ENCODE data around the gene SLC25A4. TPM values are rescaled to one million over a fixed set of nuclear protein-coding genes. Genes with fewer than 3 reads are reported as not detected.

Gene SLC25A4
- polyA plus RNA-seq, 1 donor (not counting 4 experiments of a cell fraction or from before 2014, with no cell fraction given): 13.2 TPM

DNA sequence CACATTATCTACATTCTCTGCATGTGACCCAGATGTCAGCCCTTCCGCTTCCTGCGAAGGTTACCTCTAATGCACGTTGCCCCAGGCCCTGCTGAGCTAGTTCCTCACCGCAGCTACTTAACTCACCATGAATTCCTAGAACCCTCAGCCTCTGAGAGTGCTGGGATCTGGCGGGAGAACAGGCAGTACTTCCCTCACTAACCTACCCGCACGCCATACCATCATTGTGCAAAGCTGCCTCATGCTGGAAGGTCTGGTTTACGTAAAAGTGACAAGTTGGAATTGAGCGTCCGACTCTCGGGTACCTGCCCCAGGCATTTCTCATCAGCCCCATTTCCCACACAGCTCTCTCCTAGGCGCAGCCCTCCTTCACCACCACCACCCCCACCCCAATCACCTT is 6.3 kb downstream of the SLC25A4 start:
- Histone ChIP-seq H3K4me1 (ENCODE audit: control insufficient read depth, extremely low read depth, insufficient read depth, low read length) (no peaks in the 10 kb centered on the region), H3K27ac (ENCODE audit: control insufficient read depth, insufficient read depth, low read length) (no peak overlapping the region), H3K79me2 (ENCODE audit: control insufficient read depth, insufficient read depth, low read length) (no peaks in the 10 kb centered on the region), H3K9me3 (ENCODE audit: control insufficient read depth, low read depth, low read length) (no peaks in the 10 kb centered on the region), H3K27me3 (ENCODE audit: control insufficient read depth, extremely low read depth, insufficient read depth, low read length) (no peaks in the 10 kb centered on the region), H2AFZ (ENCODE audit: control insufficient read depth, low read length) (no peak overlapping the region), H3K4me3 (ENCODE audit: control insufficient read depth in 2 of 3, extremely low read depth in 1 of 3, insufficient read depth in 2 of 3, low read depth in 1 of 3, low read length in 3 of 3) (no peak overlapping the region), H3K4me2 (ENCODE audit: control insufficient read depth, extremely low read depth, insufficient read depth, low read depth, low read length) (no peak overlapping the region), H3K9me1 (ENCODE audit: control insufficient read depth, extremely low read depth, insufficient read depth, low read length) (no peaks in the 10 kb centered on the region), H3K36me3 (ENCODE audit: control insufficient read depth in 2 of 2, extremely low read depth in 1 of 2, insufficient read depth in 2 of 2, low read length in 2 of 2) (peaks cover 0 to 6% of the 10 kb centered on the region in 2 experiments), H3K9ac (ENCODE audit: control insufficient read depth, extremely low read depth, insufficient read depth, low read length) (no peak overlapping the region), H4K20me1 (ENCODE audit: control insufficient read depth, extremely low read depth, insufficient read depth, low read length) (no peaks in the 10 kb centered on the region)
- dilution Hi-C loops (cut with MboI; ENCODE audit: extremely low pct_ligation_motif_present, low sequenced_read_pairs): no loop called here
- TF ChIP-seq EZH2 (IDR thresholded peaks at IDR 0.05; ENCODE audit: low read length) (no peak), CTCF (optimal IDR thresholded peaks at IDR 0.05 in 1 of 3, IDR thresholded peaks at IDR 0.05 in 1 of 3, conservative IDR thresholded peaks at IDR 0.05 in 1 of 3; ENCODE audit: extremely low read depth in 1 of 3, insufficient read depth in 2 of 3, low read length in 3 of 3) (no peak)
- DNase-seq (ENCODE audit: low read depth, low spot score) (no peak), FAIRE-seq (no peak)

- no peak for TF ChIP-seq CTCF (optimal IDR thresholded peaks at IDR 0.05 in 1 of 3, IDR thresholded peaks at IDR 0.05 in 1 of 3, conservative IDR thresholded peaks at IDR 0.05 in 1 of 3; ENCODE audit: extremely low read depth in 1 of 3, insufficient read depth in 2 of 3, low read length in 3 of 3)
- TF ChIP-seq EZH2 (IDR thresholded peaks at IDR 0.05; ENCODE audit: low read length): no peak
- Histone ChIP-seq H3K9me1 (ENCODE audit: control insufficient read depth, extremely low read depth, insufficient read depth, low read length) (no peaks in the 10 kb centered on the region), H3K9me3 (ENCODE audit: control insufficient read depth, low read depth, low read length) (no peaks in the 10 kb centered on the region), H4K20me1 (ENCODE audit: control insufficient read depth, extremely low read depth, insufficient read depth, low read length) (no peaks in the 10 kb centered on the region), H3K27me3 (ENCODE audit: control insufficient read depth, extremely low read depth, insufficient read depth, low read length) (no peaks in the 10 kb centered on the region), H2AFZ (ENCODE audit: control insufficient read depth, low read length) (no peak overlapping the region), H3K79me2 (ENCODE audit: control insufficient read depth, insufficient read depth, low read length) (no peaks in the 10 kb centered on the region), H3K36me3 (ENCODE audit: control insufficient read depth in 2 of 2, extremely low read depth in 1 of 2, insufficient read depth in 2 of 2, low read length in 2 of 2) (peaks cover 0 to 6% of the 10 kb centered on the region in 2 experiments), H3K9ac (ENCODE audit: control insufficient read depth, extremely low read depth, insufficient read depth, low read length) (no peak overlapping the region), H3K27ac (ENCODE audit: control insufficient read depth, insufficient read depth, low read length) (no peak overlapping the region), H3K4me2 (ENCODE audit: control insufficient read depth, extremely low read depth, insufficient read depth, low read depth, low read length) (no peak overlapping the region), H3K4me1 (ENCODE audit: control insufficient read depth, extremely low read depth, insufficient read depth, low read length) (no peaks in the 10 kb centered on the region), H3K4me3 (ENCODE audit: control insufficient read depth in 2 of 3, extremely low read depth in 1 of 3, insufficient read depth in 2 of 3, low read depth in 1 of 3, low read length in 3 of 3) (no peak overlapping the region)
- dilution Hi-C loops (cut with MboI; ENCODE audit: extremely low pct_ligation_motif_present, low sequenced_read_pairs): no loop called here
- FAIRE-seq (no peak), DNase-seq (ENCODE audit: low read depth, low spot score) (no peak)
Measured at GRCh38 chr4:185151296-185151695, 8.2 kb downstream of the SLC25A4 start.

All from keratinocyte (primary cell).